ENCODE data around the gene ABCB1. TPM values are rescaled to one million over a fixed set of nuclear protein-coding genes. Genes with fewer than 3 reads are reported as not detected.

ABCB1 gene
- total and polyA plus RNA-seq, 2 of the 13 experiments (the other 11 are each of a cell fraction or from before 2014, with no cell fraction given), result 42.8 to 52.6 TPM

GRCh38 chr7:87570178-87570577 lies 30.5 kb downstream of the ABCB1 start:
- H4K20me1 ChIP-seq (ENCODE audit: insufficient read depth, low read length), result no peaks in the 10 kb centered on the region
- no peak overlapping the region for H3K9ac ChIP-seq (ENCODE audit: insufficient read depth, low read depth, low read length)
- CTCF ChIA-PET (ENCODE audit: low intra/inter-chr PET ratio, low total read pairs), result no interaction called here
- H3K36me3 ChIP-seq (replicated peaks in 1 of 2; ENCODE audit: control insufficient read depth in 1 of 2, insufficient read depth in 2 of 2, low read length in 2 of 2), result peaks cover 2% of the 10 kb centered on the region in 2 experiments; a peak in 2 of 5 replicates
- peaks cover 52% of the 10 kb centered on the region for H3K4me1 ChIP-seq (ENCODE audit: insufficient read depth, low read length)
- WGBS (ENCODE audit: low lambda C conversion rate), result 23% methylated on average over 1 of the region's 1 CpG
- POLR2A ChIA-PET, result interaction anchor here (1.4 to 2.1 kb wide), 2 partner anchors 30 to 105 kb away, joined by 5 to 9 read pairs; partner anchors contain the start of gene ABCB1
- no TSS peak for BruUV-seq (replicated peaks)
- H3K79me2 ChIP-seq (ENCODE audit: insufficient read depth, low read length), result no peaks in the 10 kb centered on the region
- TF ChIP-seq, protein P1, sequence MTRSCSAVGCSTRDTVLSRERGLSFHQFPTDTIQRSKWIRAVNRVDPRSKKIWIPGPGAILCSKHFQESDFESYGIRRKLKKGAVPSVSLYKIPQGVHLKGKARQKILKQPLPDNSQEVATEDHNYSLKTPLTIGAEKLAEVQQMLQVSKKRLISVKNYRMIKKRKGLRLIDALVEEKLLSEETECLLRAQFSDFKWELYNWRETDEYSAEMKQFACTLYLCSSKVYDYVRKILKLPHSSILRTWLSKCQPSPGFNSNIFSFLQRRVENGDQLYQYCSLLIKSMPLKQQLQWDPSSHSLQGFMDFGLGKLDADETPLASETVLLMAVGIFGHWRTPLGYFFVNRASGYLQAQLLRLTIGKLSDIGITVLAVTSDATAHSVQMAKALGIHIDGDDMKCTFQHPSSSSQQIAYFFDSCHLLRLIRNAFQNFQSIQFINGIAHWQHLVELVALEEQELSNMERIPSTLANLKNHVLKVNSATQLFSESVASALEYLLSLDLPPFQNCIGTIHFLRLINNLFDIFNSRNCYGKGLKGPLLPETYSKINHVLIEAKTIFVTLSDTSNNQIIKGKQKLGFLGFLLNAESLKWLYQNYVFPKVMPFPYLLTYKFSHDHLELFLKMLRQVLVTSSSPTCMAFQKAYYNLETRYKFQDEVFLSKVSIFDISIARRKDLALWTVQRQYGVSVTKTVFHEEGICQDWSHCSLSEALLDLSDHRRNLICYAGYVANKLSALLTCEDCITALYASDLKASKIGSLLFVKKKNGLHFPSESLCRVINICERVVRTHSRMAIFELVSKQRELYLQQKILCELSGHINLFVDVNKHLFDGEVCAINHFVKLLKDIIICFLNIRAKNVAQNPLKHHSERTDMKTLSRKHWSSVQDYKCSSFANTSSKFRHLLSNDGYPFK (CRISPR knock-in tag; IDR thresholded peaks at IDR 0.05; ENCODE audit: borderline replicate concordance), result no peak
- peak; percentile 1; the same call in 1 of the 2 replicates for TF ChIP-seq MAFF (IDR thresholded peaks at IDR 0.05; ENCODE audit: low read depth, low read length)
- ATAC-seq (no peak), FAIRE-seq (no peak), DNase-seq (ENCODE audit: low spot score) (no peak)
- no peak overlapping the region for H3K4me3 ChIP-seq (replicated peaks in 1 of 3; ENCODE audit: insufficient read depth in 1 of 3, low read depth in 2 of 3, low read length in 3 of 3)
- in situ Hi-C loops (cut with HindIII; ENCODE audit: extremely low pct_ligation_motif_present, low pct_unique_long_range_greater_than_20kb), result no loop called here
- H3K9me3 ChIP-seq (ENCODE audit: low read length), result no peaks in the 10 kb centered on the region
- H2AFZ ChIP-seq (ENCODE audit: low read length), result no peak overlapping the region
- H3K4me2 ChIP-seq (ENCODE audit: low read depth, low read length), result no peak overlapping the region
- intact Hi-C loops (cut with micrococcal nuclease; ENCODE audit: unreplicated experiment), result no loop called here
- H3K27ac ChIP-seq (ENCODE audit: extremely low read length, insufficient read depth, low read length), result peak overlapping the region; percentile 56
- H3K27me3 ChIP-seq (ENCODE audit: control insufficient read depth in 1 of 2, insufficient read depth in 2 of 2, low read length in 2 of 2), result no peaks in the 10 kb centered on the region

DNA sequence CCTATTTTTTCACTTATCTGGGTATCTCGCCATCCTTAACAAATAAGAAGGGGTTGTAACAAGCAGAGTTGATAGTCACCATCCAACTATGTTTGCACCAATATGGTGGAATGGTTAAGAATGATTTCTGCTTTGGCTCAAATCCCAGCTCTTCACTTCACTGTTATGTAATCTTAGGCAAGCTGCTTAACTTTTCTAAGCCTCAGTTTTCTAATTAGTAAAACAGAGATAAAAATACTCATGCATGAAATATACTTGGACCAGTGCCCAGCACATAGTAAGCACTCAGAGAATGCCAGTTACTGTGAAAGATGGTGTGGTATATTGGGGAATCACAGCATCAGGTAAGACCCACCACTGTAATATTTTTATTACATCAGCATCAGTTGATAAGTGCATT lies 33.6 kb downstream of the ABCB1 start:
- Histone ChIP-seq H3K36me3 (replicated peaks in 1 of 2; ENCODE audit: control insufficient read depth in 1 of 2, insufficient read depth in 2 of 2, low read length in 2 of 2) (peaks cover 2% of the 10 kb centered on the region in 2 experiments; a peak in 2 of 5 replicates), H3K4me3 (replicated peaks in 1 of 3; ENCODE audit: insufficient read depth in 1 of 3, low read depth in 2 of 3, low read length in 3 of 3) (no peak overlapping the region), H3K9ac (ENCODE audit: insufficient read depth, low read depth, low read length) (no peak overlapping the region), H3K27ac (ENCODE audit: extremely low read length, insufficient read depth, low read length) (no peak overlapping the region), H3K27me3 (ENCODE audit: control insufficient read depth in 1 of 2, insufficient read depth in 2 of 2, low read length in 2 of 2) (no peaks in the 10 kb centered on the region), H3K4me1 (ENCODE audit: insufficient read depth, low read length) (peaks cover 47% of the 10 kb centered on the region), H3K4me2 (ENCODE audit: low read depth, low read length) (no peak overlapping the region), H3K9me3 (ENCODE audit: low read length) (no peaks in the 10 kb centered on the region), H4K20me1 (ENCODE audit: insufficient read depth, low read length) (no peaks in the 10 kb centered on the region), H3K79me2 (ENCODE audit: insufficient read depth, low read length) (no peaks in the 10 kb centered on the region), H2AFZ (ENCODE audit: low read length) (no peak overlapping the region)
- intact Hi-C loops (cut with micrococcal nuclease; ENCODE audit: unreplicated experiment) (loop anchor here (10.0 kb wide), 1 partner anchor 58 kb away; the partner anchor contains the start of gene RUNDC3B), in situ Hi-C loops (cut with HindIII; ENCODE audit: extremely low pct_ligation_motif_present, low pct_unique_long_range_greater_than_20kb) (no loop called here)
- ATAC-seq (no peak), DNase-seq (ENCODE audit: low spot score) (no peak), FAIRE-seq (no peak)
- TF ChIP-seq PLRG1 (conservative IDR thresholded peaks at IDR 0.05) (no peak), ZBTB43 (CRISPR knock-in tag; conservative IDR thresholded peaks at IDR 0.05) (no peak), ZNF749 (CRISPR knock-in tag; IDR thresholded peaks at IDR 0.05; ENCODE audit: borderline replicate concordance) (no peak), POLR2AphosphoS5 (IDR thresholded peaks at IDR 0.05; ENCODE audit: low read depth, low read length) (no peak), DNMT3B (CRISPR knock-in tag; conservative IDR thresholded peaks at IDR 0.05) (no peak), SRF (IDR thresholded peaks at IDR 0.05; ENCODE audit: low read depth, low read length) (no peak), KLF6 (CRISPR knock-in tag; IDR thresholded peaks at IDR 0.05) (no peak)
- TF ChIP-seq, protein P2, sequence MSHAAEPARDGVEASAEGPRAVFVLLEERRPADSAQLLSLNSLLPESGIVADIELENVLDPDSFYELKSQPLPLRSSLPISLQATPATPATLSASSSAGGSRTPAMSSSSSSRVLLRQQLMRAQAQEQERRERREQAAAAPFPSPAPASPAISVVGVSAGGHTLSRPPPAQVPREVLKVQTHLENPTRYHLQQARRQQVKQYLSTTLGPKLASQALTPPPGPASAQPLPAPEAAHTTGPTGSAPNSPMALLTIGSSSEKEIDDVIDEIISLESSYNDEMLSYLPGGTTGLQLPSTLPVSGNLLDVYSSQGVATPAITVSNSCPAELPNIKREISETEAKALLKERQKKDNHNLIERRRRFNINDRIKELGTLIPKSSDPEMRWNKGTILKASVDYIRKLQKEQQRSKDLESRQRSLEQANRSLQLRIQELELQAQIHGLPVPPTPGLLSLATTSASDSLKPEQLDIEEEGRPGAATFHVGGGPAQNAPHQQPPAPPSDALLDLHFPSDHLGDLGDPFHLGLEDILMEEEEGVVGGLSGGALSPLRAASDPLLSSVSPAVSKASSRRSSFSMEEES (CRISPR knock-in tag; IDR thresholded peaks at IDR 0.05), result no peak
- no TSS peak for BruUV-seq (replicated peaks)
- ChIA-PET CTCF (ENCODE audit: low intra/inter-chr PET ratio, low total read pairs) (no interaction called here), POLR2A (no interaction called here)
- WGBS (ENCODE audit: low lambda C conversion rate), result 100% methylated on average over 1 of the region's 1 CpG
